Peyer's patch (tissue), 4 donors: Measurements from ENCODE around the gene BFSP2. TPM values are rescaled to one million over a fixed set of nuclear protein-coding genes. Genes with fewer than 3 reads are reported as not detected.

Source experiments
- DNase-seq, 3 donors: peaks; one replicate each; pipeline ENCODE4 v3.0.0-alpha.2; 2017 to 2019
- H3K27ac ChIP-seq, 4 donors: fragments of 200-600 bp; sonication (generic); one replicate each; pipeline ENCODE4 v1.5.1; 2016 to 2019
- H3K27me3 ChIP-seq, 2 donors: fragments of 200-600 bp; sonication (generic); one replicate each; pipeline ENCODE4 v1.5.1; 2019
- H3K36me3 ChIP-seq, 3 donors: fragments of 200-600 bp; sonication (generic); one replicate each; pipeline ENCODE4 v1.5.1; 2016 to 2019
- H3K4me1 ChIP-seq, 4 donors: fragments of 200-600 bp; sonication (generic); one replicate each; pipeline ENCODE4 v1.5.1; 2016 to 2019
- H3K4me3 ChIP-seq, 4 donors: fragments of 200-600 bp; sonication (generic); 1 replicate in 3 of 4; 2 replicates in 1 of 4; pipeline ENCODE4 v1.5.1; 2016 to 2019; ENCODE audit warnings: mild to moderate bottlenecking in 1 of 4
- H3K9me3 ChIP-seq, 4 donors: fragments of 200-600 bp; sonication (generic); one replicate each; pipeline ENCODE4 v1.5.1; 2016 to 2019; ENCODE audit warnings: mild to moderate bottlenecking in 1 of 4
- CTCF ChIP-seq, 6 experiments: fragments of 450-650 bp in 4 of 6; fragments of 200-600 bp in 2 of 6; sonication (generic) in 1 of 6; IDR thresholded peaks; one replicate each; pipeline ENCODE4 v1.5.1; 2017 to 2019; ENCODE audit warnings: antibody characterized with exemption in 6 of 6, mild to moderate bottlenecking in 3 of 6, moderate library complexity in 1 of 6
- POLR2A ChIP-seq, 2 donors: fragments of 450-650 bp; IDR thresholded peaks; one replicate each; pipeline ENCODE4 v1.5.1; 2017; ENCODE audit warnings: antibody characterized with exemption in 2 of 2, mild to moderate bottlenecking in 2 of 2, moderate library complexity in 2 of 2
- total RNA-seq, 4 donors: library from RNA; depleted of rRNA; stranded (reverse); fragments of >200 nt; gene quantifications; one replicate each; pipeline ENCODE4 v1.1.0, GENCODE V29; 2016

Gene BFSP2
- total RNA-seq, 4 donors from 2014 or later, result not detected

- no peaks in the 10 kb centered on the region for H3K36me3 ChIP-seq
- H3K27me3 ChIP-seq, result no peaks in the 10 kb centered on the region
- H3K9me3 ChIP-seq, result no peaks in the 10 kb centered on the region
- H3K27ac ChIP-seq, result no peak overlapping the region
- peaks cover 0 to 3% (median 0%) of the 10 kb centered on the region in 4 donors for H3K4me1 ChIP-seq
- no peak for TF ChIP-seq POLR2A (IDR thresholded peaks at IDR 0.05)
- no peak for TF ChIP-seq CTCF (IDR thresholded peaks at IDR 0.05)
- no peak overlapping the region for H3K4me3 ChIP-seq
- no peak for DNase-seq
Measured at GRCh38 chr3:133425898-133426297, 26.0 kb downstream of the BFSP2 start.

- Histone ChIP-seq H3K27me3 (no peaks in the 10 kb centered on the region), H3K36me3 (no peaks in the 10 kb centered on the region), H3K9me3 (no peaks in the 10 kb centered on the region), H3K4me1 (peaks cover 0 to 3% (median 0%) of the 10 kb centered on the region in 4 donors), H3K4me3 (no peak overlapping the region), H3K27ac (no peak overlapping the region)
- TF ChIP-seq CTCF (IDR thresholded peaks at IDR 0.05) (no peak), POLR2A (IDR thresholded peaks at IDR 0.05) (no peak)
- no peak for DNase-seq
Measured at GRCh38 chr3:133426721-133427120, 26.9 kb downstream of the BFSP2 start.

GRCh38 chr3:133428552-133428951, 28.7 kb downstream of the BFSP2 start:
- H3K27me3 ChIP-seq, result no peaks in the 10 kb centered on the region
- peaks cover 0 to 3% (median 0%) of the 10 kb centered on the region in 4 donors for H3K4me1 ChIP-seq
- no peak overlapping the region for H3K4me3 ChIP-seq
- H3K36me3 ChIP-seq, result no peaks in the 10 kb centered on the region
- H3K9me3 ChIP-seq, result no peaks in the 10 kb centered on the region
- no peak for DNase-seq
- H3K27ac ChIP-seq, result no peak overlapping the region
- no peak for TF ChIP-seq CTCF (IDR thresholded peaks at IDR 0.05)
- TF ChIP-seq POLR2A (IDR thresholded peaks at IDR 0.05), result no peak

- H3K9me3 ChIP-seq, result no peaks in the 10 kb centered on the region
- TF ChIP-seq CTCF (IDR thresholded peaks at IDR 0.05) (no peak), POLR2A (IDR thresholded peaks at IDR 0.05) (no peak)
- H3K36me3 ChIP-seq, result no peaks in the 10 kb centered on the region
- no peaks in the 10 kb centered on the region for H3K27me3 ChIP-seq
- no peak for DNase-seq
- no peak overlapping the region for H3K27ac ChIP-seq
- H3K4me3 ChIP-seq, result no peak overlapping the region
- H3K4me1 ChIP-seq, result no peaks in the 10 kb centered on the region
Measured at GRCh38 chr3:133429063-133429462, 29.2 kb downstream of the BFSP2 start.

- TF ChIP-seq POLR2A (IDR thresholded peaks at IDR 0.05) (no peak), CTCF (IDR thresholded peaks at IDR 0.05) (no peak)
- DNase-seq, result no peak
Measured at GRCh38 chr3:133439563-133439962, 39.7 kb downstream of the BFSP2 start.

GRCh38 chr3:133440652-133441051, 40.8 kb downstream of the BFSP2 start:
- DNase-seq, result no peak
- Histone ChIP-seq H3K27me3 (no peaks in the 10 kb centered on the region), H3K27ac (no peak overlapping the region), H3K4me1 (peaks cover 0 to 4% (median 0%) of the 10 kb centered on the region in 4 donors), H3K4me3 (no peak overlapping the region), H3K36me3 (no peaks in the 10 kb centered on the region), H3K9me3 (no peaks in the 10 kb centered on the region)
- TF ChIP-seq POLR2A (IDR thresholded peaks at IDR 0.05), result no peak
- no peak for TF ChIP-seq CTCF (IDR thresholded peaks at IDR 0.05)

More at GRCh38 chr3:133439563-133439962, 39.7 kb downstream of the BFSP2 start:
- Histone ChIP-seq H3K27ac (no peak overlapping the region), H3K27me3 (no peaks in the 10 kb centered on the region), H3K36me3 (no peaks in the 10 kb centered on the region), H3K4me1 (peaks cover 0 to 4% (median 0%) of the 10 kb centered on the region in 4 donors), H3K4me3 (no peak overlapping the region), H3K9me3 (no peaks in the 10 kb centered on the region)
